HCT116 (cell line): ENCODE data around the gene PDE9A.

Experiments used
- EZH2 ChIP-seq: fragments of 200-600 bp; sonication (generic); IDR thresholded peaks from 2 replicates; pipeline ENCODE4 v1.6.1; 2017; ENCODE audit warnings: antibody characterized with exemption, mixed run types
- POLR2A ChIP-seq: IDR thresholded peaks from 2 replicates; pipeline ENCODE4 v1.7.0; 2011; ENCODE audit warnings: borderline replicate concordance; ENCODE audit not compliant: insufficient read depth, insufficient read length; ENCODE audit errors: extremely low read depth
- POLR2AphosphoS5 ChIP-seq: IDR thresholded peaks from 2 replicates; pipeline ENCODE4 v1.6.1; 2011; ENCODE audit warnings: mild to moderate bottlenecking, low read depth, low read length, moderate library complexity
- TF ChIP-seq, protein P1 (sequence below), 3 experiments: fragments of 200-600 bp in 1 of 3; sonication (generic) in 1 of 3; IDR thresholded peaks in 2 of 3; conservative IDR thresholded peaks in 1 of 3; 2 replicates each; pipeline ENCODE4 v1.5.1; 2012 to 2017; ENCODE audit warnings: low read depth in 2 of 3, low read length in 2 of 3, antibody characterized with exemption in 1 of 3, borderline replicate concordance in 1 of 3, control low read depth in 1 of 3, mild to moderate bottlenecking in 1 of 3, mixed read lengths in 1 of 3, mixed run types in 1 of 3, moderate library complexity in 1 of 3; ENCODE audit not compliant: insufficient read depth in 1 of 3

DNA sequence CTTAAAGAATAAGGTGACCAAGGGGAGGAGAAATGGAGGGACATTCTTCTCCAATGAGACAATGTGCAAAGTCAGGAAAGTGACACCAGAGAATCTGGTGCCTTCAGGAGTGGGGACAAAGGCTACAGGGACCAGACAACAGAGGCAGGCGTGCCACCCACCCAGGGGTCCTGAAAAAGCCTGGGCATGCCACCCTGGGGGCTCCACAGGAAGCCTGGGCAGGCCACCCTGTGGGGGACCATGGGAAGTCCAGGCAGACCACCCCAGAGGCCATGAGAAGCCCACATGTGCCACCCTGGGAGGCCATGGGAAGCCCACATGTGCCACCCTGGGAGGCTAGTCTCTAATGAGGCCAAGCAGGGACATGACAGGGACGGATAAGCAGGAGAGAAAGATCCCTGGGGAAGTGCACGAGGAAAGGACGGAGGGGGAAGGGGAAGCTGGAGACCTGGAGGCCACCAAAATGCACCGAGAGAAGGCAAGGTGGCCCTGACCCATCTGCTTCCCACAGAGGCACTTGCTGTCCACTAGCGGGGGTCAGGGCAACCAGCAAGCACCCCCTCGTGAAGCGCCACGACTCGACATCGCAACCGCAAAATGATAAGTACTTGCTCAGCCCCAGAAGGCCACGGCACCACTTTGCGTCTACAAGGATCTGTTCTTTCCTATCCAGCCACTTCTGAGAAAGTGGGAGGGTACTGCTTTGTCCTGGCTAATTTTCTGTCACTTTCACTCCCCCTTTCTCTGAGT, 7.2 kb upstream of the PDE9A start:
- TF ChIP-seq, protein P1, sequence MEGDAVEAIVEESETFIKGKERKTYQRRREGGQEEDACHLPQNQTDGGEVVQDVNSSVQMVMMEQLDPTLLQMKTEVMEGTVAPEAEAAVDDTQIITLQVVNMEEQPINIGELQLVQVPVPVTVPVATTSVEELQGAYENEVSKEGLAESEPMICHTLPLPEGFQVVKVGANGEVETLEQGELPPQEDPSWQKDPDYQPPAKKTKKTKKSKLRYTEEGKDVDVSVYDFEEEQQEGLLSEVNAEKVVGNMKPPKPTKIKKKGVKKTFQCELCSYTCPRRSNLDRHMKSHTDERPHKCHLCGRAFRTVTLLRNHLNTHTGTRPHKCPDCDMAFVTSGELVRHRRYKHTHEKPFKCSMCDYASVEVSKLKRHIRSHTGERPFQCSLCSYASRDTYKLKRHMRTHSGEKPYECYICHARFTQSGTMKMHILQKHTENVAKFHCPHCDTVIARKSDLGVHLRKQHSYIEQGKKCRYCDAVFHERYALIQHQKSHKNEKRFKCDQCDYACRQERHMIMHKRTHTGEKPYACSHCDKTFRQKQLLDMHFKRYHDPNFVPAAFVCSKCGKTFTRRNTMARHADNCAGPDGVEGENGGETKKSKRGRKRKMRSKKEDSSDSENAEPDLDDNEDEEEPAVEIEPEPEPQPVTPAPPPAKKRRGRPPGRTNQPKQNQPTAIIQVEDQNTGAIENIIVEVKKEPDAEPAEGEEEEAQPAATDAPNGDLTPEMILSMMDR (IDR thresholded peaks at IDR 0.05 in 2 of 3, conservative IDR thresholded peaks at IDR 0.05 in 1 of 3; ENCODE audit: borderline replicate concordance in 1 of 3, insufficient read depth in 1 of 3, low read depth in 2 of 3, low read length in 2 of 3), result no peak
- no peak for TF ChIP-seq EZH2
- no peak for TF ChIP-seq POLR2A
- no peak for TF ChIP-seq POLR2AphosphoS5
